IgD-negative memory B cell (primary cell): ENCODE results near the gene POMGNT2. TPM values are rescaled to one million over a fixed set of nuclear protein-coding genes. Genes with fewer than 3 reads are reported as not detected.

Experiments
- H3K27ac Mint-ChIP-seq, 3 donors: one replicate each; pipeline ENCODE4 v1.8.0; 2020 to 2022; ENCODE audit warnings: mild to moderate bottlenecking in 3 of 3, mixed read lengths in 3 of 3, moderate library complexity in 1 of 3
- H3K27me3 Mint-ChIP-seq: one replicate; pipeline ENCODE4 v1.8.0; 2021; ENCODE audit warnings: mixed read lengths
- H3K36me3 Mint-ChIP-seq: one replicate; pipeline ENCODE4 v1.8.0; 2020; ENCODE audit warnings: mild to moderate bottlenecking, mixed read lengths
- H3K4me1 Mint-ChIP-seq, 3 donors: one replicate each; pipeline ENCODE4 v1.8.0; 2020 to 2022; ENCODE audit warnings: mixed read lengths in 3 of 3, mild to moderate bottlenecking in 1 of 3
- H3K4me3 Mint-ChIP-seq, 4 donors: one replicate each; pipeline ENCODE4 v1.8.0; 2020 to 2022; ENCODE audit warnings: mild to moderate bottlenecking in 4 of 4, mixed read lengths in 4 of 4, moderate library complexity in 3 of 4
- H3K9me3 Mint-ChIP-seq, 3 donors: one replicate each; pipeline ENCODE4 v1.8.0; 2020 to 2021; ENCODE audit warnings: mixed read lengths in 3 of 3, mild to moderate bottlenecking in 1 of 3
- polyA plus RNA-seq: library from polyadenylated mRNA; unstranded; fragments of 300-500 nt; fragmentation: Illumina TruSeq; gene quantifications from one replicate; pipeline ENCODE4 v1.2.3, GENCODE V29; 2021

Gene POMGNT2
- polyA plus RNA-seq, 1 donor from 2014 or later = 4.1 TPM

DNA sequence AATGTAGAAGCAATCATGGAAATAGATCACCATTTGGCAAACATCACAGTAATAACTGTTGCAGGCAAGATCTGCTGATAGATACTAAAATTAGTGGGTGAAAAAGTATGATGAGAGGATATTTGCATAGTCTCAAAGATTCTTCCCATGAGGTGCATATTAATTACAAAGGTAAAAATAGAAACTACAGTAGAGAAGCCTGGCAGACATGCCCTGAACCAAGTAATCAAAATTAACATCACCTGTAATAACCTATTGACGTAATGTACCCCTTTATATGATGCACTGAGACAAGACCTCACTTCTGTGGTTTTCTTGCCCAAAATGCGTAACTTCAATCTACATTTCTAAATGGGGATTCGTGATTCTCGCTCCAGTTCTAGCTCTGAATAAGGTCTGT lies 14.4 kb downstream of the POMGNT2 start:
- Mint-ChIP-seq H3K4me3 (no peak overlapping the region), H3K27ac (no peak overlapping the region), H3K27me3 (no peaks in the 10 kb centered on the region), H3K4me1 (peaks cover 1 to 5% (median 5%) of the 10 kb centered on the region in 3 donors), H3K9me3 (no peaks in the 10 kb centered on the region), H3K36me3 (peaks cover 4% of the 10 kb centered on the region)

DNA sequence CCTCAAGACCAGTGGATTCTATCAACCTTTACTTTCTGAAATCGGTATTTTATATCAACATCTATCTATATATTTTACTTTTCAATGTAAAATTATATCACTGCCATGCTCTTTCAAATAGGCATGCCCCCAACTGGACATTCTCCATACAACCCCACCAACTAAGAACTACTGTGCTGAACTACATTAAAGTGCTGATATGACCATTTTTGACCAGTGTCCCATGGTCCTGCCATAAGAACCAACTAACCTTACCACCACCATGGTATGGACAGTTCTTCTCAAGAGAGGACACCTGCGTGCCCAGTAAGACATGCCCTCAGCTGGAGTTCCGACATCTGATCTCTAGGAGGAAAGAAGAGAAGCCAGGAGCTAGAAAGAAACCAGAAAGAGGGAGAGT lies 15.6 kb downstream of the POMGNT2 start:
- Mint-ChIP-seq H3K9me3 (no peaks in the 10 kb centered on the region), H3K27me3 (no peaks in the 10 kb centered on the region), H3K4me3 (no peak overlapping the region), H3K27ac (no peak overlapping the region), H3K36me3 (peaks cover 2% of the 10 kb centered on the region), H3K4me1 (peaks cover 1 to 5% (median 5%) of the 10 kb centered on the region in 3 donors)

DNA sequence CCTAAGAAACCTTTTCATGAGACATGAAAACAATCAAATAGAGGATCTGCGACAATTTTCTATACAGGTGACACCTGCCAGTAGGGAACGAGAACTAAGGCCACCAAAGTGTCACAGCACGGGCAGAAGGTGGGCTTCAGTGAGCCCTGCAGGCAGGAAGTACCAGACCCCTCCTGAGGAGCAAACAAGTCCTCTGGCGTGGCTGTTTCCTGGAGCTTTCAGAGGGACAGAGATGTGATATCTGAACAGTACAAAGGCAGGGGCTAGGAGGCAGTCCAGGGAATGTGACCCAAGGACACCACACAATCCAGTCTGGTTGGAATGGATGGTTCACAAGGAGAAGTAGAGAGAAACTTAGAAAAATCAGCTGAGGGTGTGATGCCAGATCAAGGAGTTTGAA lies 16.8 kb downstream of the POMGNT2 start:
- no peaks in the 10 kb centered on the region for H3K9me3 Mint-ChIP-seq
- peaks cover 2% of the 10 kb centered on the region for H3K36me3 Mint-ChIP-seq
- no peak overlapping the region for H3K4me3 Mint-ChIP-seq
- H3K4me1 Mint-ChIP-seq = peaks cover 1 to 5% (median 5%) of the 10 kb centered on the region in 3 donors
- no peaks in the 10 kb centered on the region for H3K27me3 Mint-ChIP-seq
- H3K27ac Mint-ChIP-seq = no peak overlapping the region

- H3K27me3 Mint-ChIP-seq = no peaks in the 10 kb centered on the region
- H3K9me3 Mint-ChIP-seq = peaks cover 0 to 1% (median 0%) of the 10 kb centered on the region in 3 donors
- H3K4me3 Mint-ChIP-seq = no peak overlapping the region
- H3K4me1 Mint-ChIP-seq = peaks cover 1 to 5% (median 5%) of the 10 kb centered on the region in 3 donors
- peaks cover 9% of the 10 kb centered on the region for H3K36me3 Mint-ChIP-seq
- H3K27ac Mint-ChIP-seq = no peak overlapping the region
Measured at GRCh38 chr3:43087249-43087776, 18.6 kb downstream of the POMGNT2 start.

DNA sequence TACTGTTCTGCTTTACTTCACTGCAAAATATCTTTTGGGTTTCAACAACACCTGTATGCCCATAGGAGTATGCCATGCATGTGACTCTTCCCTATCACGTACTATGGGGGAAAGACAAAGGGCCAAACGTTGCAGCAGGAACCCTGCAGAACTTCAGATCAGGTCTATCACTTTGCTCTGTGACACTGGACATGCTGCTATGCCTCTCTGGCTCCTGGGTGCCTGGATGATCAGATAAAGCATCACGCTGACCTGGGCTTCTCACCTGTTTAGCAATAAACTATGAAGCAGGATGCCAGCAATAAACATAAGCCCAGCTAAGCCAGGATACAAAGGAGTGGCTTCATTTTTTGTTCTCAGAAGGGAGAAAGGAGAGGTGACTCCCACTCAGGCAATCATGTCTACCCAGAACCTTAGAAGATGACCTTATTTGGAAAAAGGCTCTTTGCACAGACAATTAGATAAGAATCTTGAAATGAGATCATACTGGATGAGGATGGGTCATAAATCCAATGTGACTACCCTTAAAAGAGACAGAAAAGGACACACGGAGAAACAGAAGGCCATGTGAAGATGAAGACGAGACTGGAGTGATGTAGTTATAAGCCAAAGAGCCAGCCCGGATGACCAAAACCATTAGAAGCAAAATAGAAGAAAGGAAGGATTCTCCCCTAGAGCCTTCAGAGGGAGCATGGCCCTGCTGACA lies 19.3 kb downstream of the POMGNT2 start:
- peaks cover 1 to 2% (median 1%) of the 10 kb centered on the region in 3 donors for H3K4me1 Mint-ChIP-seq
- H3K27me3 Mint-ChIP-seq = no peaks in the 10 kb centered on the region
- H3K9me3 Mint-ChIP-seq = peaks cover 0 to 1% (median 0%) of the 10 kb centered on the region in 3 donors
- peaks cover 9% of the 10 kb centered on the region for H3K36me3 Mint-ChIP-seq
- no peak overlapping the region for H3K27ac Mint-ChIP-seq
- H3K4me3 Mint-ChIP-seq = no peak overlapping the region

- peaks cover 22% of the 10 kb centered on the region for H3K36me3 Mint-ChIP-seq
- peaks cover 0 to 1% (median 0%) of the 10 kb centered on the region in 3 donors for H3K9me3 Mint-ChIP-seq
- no peak overlapping the region for H3K4me3 Mint-ChIP-seq
- H3K27me3 Mint-ChIP-seq = no peaks in the 10 kb centered on the region
- peaks cover 0 to 1% (median 0%) of the 10 kb centered on the region in 3 donors for H3K4me1 Mint-ChIP-seq
- no peak overlapping the region for H3K27ac Mint-ChIP-seq
Measured at GRCh38 chr3:43082457-43082856, 23.4 kb downstream of the POMGNT2 start.

GRCh38 chr3:43081796-43082195 lies 24.1 kb downstream of the POMGNT2 start:
- H3K27ac Mint-ChIP-seq = no peak overlapping the region
- no peaks in the 10 kb centered on the region for H3K27me3 Mint-ChIP-seq
- H3K4me3 Mint-ChIP-seq = no peak overlapping the region
- H3K4me1 Mint-ChIP-seq = peaks cover 0 to under 1% (median 0%) of the 10 kb centered on the region in 3 donors
- H3K9me3 Mint-ChIP-seq = peaks cover 0 to 1% (median 0%) of the 10 kb centered on the region in 3 donors
- H3K36me3 Mint-ChIP-seq = peaks cover 22% of the 10 kb centered on the region

DNA sequence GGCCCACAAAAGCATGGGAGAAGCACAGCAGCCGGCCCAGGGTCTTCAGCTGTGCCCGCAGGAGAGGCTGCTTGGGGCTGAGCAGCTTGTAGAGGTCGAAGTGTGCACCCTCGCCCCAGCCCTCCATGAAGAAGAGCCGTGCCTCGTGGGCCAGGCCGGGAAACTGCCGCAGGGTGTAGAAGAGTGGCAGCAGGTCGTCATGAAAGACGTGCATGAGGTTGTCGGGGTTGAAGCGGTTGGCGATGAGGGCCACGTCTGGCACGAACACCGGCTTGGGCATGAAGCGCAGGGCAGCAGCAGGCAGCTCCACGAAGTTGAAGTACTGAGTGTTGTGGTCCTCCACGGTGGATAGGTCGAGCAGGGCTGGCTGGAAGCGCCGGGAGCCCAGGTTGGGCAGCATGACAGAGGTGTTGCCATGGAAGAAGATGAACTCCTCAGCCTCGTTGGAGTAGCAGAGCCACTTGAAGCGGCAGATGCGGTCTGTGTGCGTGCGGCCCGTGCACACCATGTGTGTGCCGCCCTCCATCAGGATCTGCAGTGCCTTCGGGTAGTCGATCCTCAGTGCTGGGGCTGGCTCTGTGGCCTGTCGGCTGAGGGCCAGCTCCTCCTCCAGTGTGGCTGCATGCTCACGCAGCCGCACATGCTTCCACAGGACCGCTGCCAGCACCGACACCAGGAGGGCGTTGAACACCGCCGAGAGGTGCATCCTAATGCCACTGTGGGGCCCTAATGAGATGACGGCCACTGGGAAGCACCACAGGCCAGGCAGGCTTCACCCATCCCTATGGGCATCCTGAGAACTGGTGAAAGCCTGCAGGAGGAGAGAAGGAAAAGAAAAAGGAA lies 24.9 kb downstream of the POMGNT2 start:
- Mint-ChIP-seq H3K36me3 (peaks cover 22% of the 10 kb centered on the region), H3K9me3 (peaks cover 0 to 1% (median 0%) of the 10 kb centered on the region in 3 donors), H3K27me3 (no peaks in the 10 kb centered on the region), H3K4me3 (peak overlapping the region in 1 of 4 donors; percentile 49), H3K27ac (no peak overlapping the region), H3K4me1 (no peaks in the 10 kb centered on the region)

DNA sequence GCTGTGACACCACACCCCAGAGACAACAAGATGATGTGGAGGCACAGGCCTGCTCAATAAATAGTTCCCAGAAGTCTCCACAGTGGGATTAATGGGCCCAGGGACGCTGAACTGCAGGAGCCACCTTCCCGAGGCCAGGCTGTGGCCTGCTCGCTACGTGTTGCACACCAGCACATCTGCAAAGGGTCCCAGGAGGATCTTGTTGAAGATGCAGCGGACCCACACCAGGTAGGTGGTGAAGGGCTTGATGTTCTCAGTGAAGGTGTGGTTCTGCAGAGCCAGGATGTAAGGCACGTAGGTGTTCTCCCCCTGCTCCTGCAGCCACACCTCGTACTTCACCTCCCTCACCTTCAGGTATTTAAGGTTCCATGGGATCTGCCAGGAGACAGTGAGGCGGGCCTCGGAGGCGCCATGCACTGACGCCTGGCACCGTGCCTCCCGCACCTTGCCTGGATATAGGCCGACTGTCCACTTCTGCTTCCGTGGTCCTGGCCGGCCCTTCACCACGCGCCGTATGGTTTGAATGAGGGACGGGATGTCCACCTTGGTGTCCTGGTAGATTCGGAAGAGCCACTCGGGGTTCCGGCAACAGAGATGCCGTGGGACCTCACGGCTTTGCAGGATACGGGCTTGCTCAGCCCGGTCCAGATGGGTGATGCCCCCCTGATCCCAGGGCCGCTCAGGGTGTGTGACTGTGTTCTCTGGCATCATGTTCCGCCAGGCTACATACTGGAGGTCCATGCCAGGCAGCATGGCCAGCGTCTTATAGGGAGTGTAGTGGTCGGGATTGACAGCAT lies 26.1 kb downstream of the POMGNT2 start:
- no peak overlapping the region for H3K27ac Mint-ChIP-seq
- H3K27me3 Mint-ChIP-seq = no peaks in the 10 kb centered on the region
- H3K9me3 Mint-ChIP-seq = peaks cover 0 to 1% (median 0%) of the 10 kb centered on the region in 3 donors
- H3K36me3 Mint-ChIP-seq = peaks cover 22% of the 10 kb centered on the region
- no peak overlapping the region for H3K4me3 Mint-ChIP-seq
- H3K4me1 Mint-ChIP-seq = no peaks in the 10 kb centered on the region

DNA sequence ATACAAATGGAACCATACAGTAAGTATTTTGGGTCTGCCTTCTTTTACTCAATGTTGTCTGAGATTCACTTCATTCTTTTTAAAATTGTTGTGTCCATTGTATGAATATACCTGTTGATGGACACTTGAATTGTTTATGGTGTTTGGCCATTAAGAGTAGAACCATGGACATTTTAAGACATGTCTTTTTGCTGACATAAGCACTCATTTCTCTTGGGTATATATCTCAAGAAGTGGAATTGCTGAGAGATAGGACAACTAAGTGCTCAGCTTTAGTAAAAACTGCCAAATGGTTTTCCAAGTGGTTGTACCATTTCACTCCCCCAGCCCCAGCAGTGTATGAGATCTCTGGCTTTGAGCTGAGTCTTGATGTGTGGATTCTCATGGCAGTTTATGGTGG lies 28.2 kb downstream of the POMGNT2 start:
- H3K36me3 Mint-ChIP-seq = peaks cover 20% of the 10 kb centered on the region

DNA sequence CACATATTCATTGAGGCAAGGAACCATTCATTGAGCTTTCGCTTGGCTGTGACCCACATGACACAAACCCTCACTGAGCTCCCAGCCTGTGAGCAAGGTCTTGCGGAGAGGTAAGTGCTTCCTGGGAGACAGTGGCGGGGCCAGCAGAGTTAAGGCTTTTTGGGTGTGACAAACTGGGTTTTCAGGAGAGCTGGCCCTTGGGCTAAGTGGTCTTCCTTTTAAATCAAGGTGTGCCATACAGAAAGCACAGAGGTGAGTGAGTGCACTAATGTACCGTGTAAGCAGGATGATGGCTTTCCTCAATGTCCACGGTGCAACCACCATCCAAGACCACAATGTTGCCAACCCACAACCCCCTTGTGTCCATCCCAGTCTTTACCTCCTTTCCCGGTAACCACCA lies 28.6 kb downstream of the POMGNT2 start:
- H3K27ac Mint-ChIP-seq = no peak overlapping the region
- no peaks in the 10 kb centered on the region for H3K9me3 Mint-ChIP-seq
- H3K36me3 Mint-ChIP-seq = peaks cover 17% of the 10 kb centered on the region
- H3K4me1 Mint-ChIP-seq = peaks cover 0 to 6% (median 2%) of the 10 kb centered on the region in 3 donors
- H3K4me3 Mint-ChIP-seq = no peak overlapping the region
- no peaks in the 10 kb centered on the region for H3K27me3 Mint-ChIP-seq

More for the DNA sequence above, 28.2 kb downstream of the POMGNT2 start:
- Mint-ChIP-seq H3K4me1 (peaks cover 0 to 6% (median 2%) of the 10 kb centered on the region in 3 donors), H3K9me3 (no peaks in the 10 kb centered on the region), H3K27me3 (no peaks in the 10 kb centered on the region), H3K4me3 (no peak overlapping the region), H3K27ac (no peak overlapping the region)

- peaks cover 0 to 6% (median 2%) of the 10 kb centered on the region in 3 donors for H3K4me1 Mint-ChIP-seq
- peaks cover 0 to 2% (median 0%) of the 10 kb centered on the region in 3 donors for H3K9me3 Mint-ChIP-seq
- H3K36me3 Mint-ChIP-seq = peaks cover 17% of the 10 kb centered on the region
- H3K27ac Mint-ChIP-seq = no peak overlapping the region
- no peaks in the 10 kb centered on the region for H3K27me3 Mint-ChIP-seq
- no peak overlapping the region for H3K4me3 Mint-ChIP-seq
Measured at GRCh38 chr3:43076857-43077256, 29.0 kb downstream of the POMGNT2 start.

- Mint-ChIP-seq H3K4me3 (no peak overlapping the region), H3K27ac (no peak overlapping the region), H3K4me1 (peaks cover 0 to 6% (median 2%) of the 10 kb centered on the region in 3 donors), H3K9me3 (peaks cover 0 to 2% (median 0%) of the 10 kb centered on the region in 3 donors), H3K36me3 (peaks cover 17% of the 10 kb centered on the region), H3K27me3 (peaks cover 1% of the 10 kb centered on the region)
Measured at GRCh38 chr3:43075904-43076661, 29.8 kb downstream of the POMGNT2 start.
